Kidney (tissue), 22 donors: ENCODE data around the gene FGF12. TPM values are rescaled to one million over a fixed set of nuclear protein-coding genes. Genes with fewer than 3 reads are reported as not detected.
A peak's percentile ranks its signal among the peaks of the same experiment; 100 is the strongest.
"Not testable (repeated sequence)": the region's sequence is repeated elsewhere in the genome, so short reads cannot be mapped to it uniquely, and the experiment has no call there.

Experiments
- DNase-seq, 5 donors: peaks; one replicate each; pipeline ENCODE4 v3.0.0-alpha.2; 2013 to 2020
- FAIRE-seq: peaks from 2 replicates; lab custom pipeline; 2012; peaks lifted over from hg19 to GRCh38; lab: Jason Lieb, UNC
- H3K27ac ChIP-seq, 2 donors: one replicate each; pipeline ENCODE4 v1.7.0; 2013; ENCODE audit warnings: low read depth in 2 of 2, low read length in 2 of 2, inconsistent platforms in 1 of 2
- H3K27me3 ChIP-seq: one replicate; pipeline ENCODE4 v1.7.1; 2013; ENCODE audit warnings: low read length, inconsistent platforms; ENCODE audit not compliant: control insufficient read depth, insufficient read depth
- H3K36me3 ChIP-seq, 3 donors: one replicate each; pipeline versions ENCODE4 v1.7.0 to v1.7.1; 2013; ENCODE audit warnings: low read length in 3 of 3, control low read depth in 1 of 3, inconsistent platforms in 1 of 3; ENCODE audit not compliant: insufficient read depth in 3 of 3, control insufficient read depth in 2 of 3
- H3K4me1 ChIP-seq, 3 donors: one replicate each; pipeline versions ENCODE4 v1.7.0 to v1.7.1; 2013; ENCODE audit warnings: low read length in 3 of 3, inconsistent platforms in 1 of 3, low read depth in 1 of 3; ENCODE audit not compliant: control insufficient read depth in 2 of 3, insufficient read depth in 2 of 3
- H3K4me3 ChIP-seq, 3 donors: one replicate each; pipeline versions ENCODE4 v1.7.0 to v1.8.1; 2013; ENCODE audit warnings: low read length in 3 of 3, control low read depth in 1 of 3, inconsistent platforms in 1 of 3
- H3K9ac ChIP-seq, 3 donors: one replicate each; pipeline versions ENCODE4 v1.7.0 to v1.7.1; 2013; ENCODE audit warnings: low read length in 3 of 3, control low read depth in 1 of 3, inconsistent platforms in 1 of 3
- H3K9me3 ChIP-seq, 3 donors: one replicate each; pipeline versions ENCODE4 v1.7.0 to v1.7.1; 2013; ENCODE audit warnings: low read length in 3 of 3, control low read depth in 1 of 3, inconsistent platforms in 1 of 3; ENCODE audit not compliant: control insufficient read depth in 2 of 3, insufficient read depth in 1 of 3
- CTCF ChIP-seq: IDR thresholded peaks from 3 replicates; pipeline ENCODE4 v1.5.1; 2012; ENCODE audit warnings: mild to moderate bottlenecking, moderate library complexity, borderline replicate concordance; ENCODE audit not compliant: insufficient read depth; ENCODE audit errors: extremely low read depth
- intact Hi-C: fragments of 100-400 bp; cut with DNase I; formaldehyde crosslinking; loops from one replicate; pipeline ENCODE4 v1.11.1; 2022
- long read RNA-seq, 10 donors: library from polyadenylated mRNA in 1 of 10; unstranded in 1 of 10; transcript quantifications; one replicate each; pipeline ENCODE4 v2.0.0 and lab custom pipeline, GENCODE V29; 2021 to 2026
- polyA plus RNA-seq: library from polyadenylated mRNA; stranded (reverse); fragments of 350-450 nt; fragmentation: Illumina TruSeq; extraction: RNeasy Lipid Tissue Mini Kit (QIAGEN cat#74804); gene quantifications from one replicate; pipeline ENCODE4 v1.2.3, GENCODE V29; 2014; ENCODE audit warnings: low read depth, low replicate concordance; ENCODE audit not compliant: insufficient read depth
- total RNA-seq: library from RNA; stranded (reverse); fragmentation: NEBNext Ultra II Directional; extraction: Animal tissue kit (Norgen Biotek cat#: 25700); gene quantifications from one replicate; pipeline ENCODE4 v1.2.1, GENCODE V29; 2021
- donor health status: control.
- donor health status: control.
- donor health status: control.
- donor health status: control.
- donor health status: control.
- donor health status: DM: yes; HTN: yes; CAD: no.
- donor health status: Normal renal cell carcinoma (clear cell type).

FGF12 gene
- total RNA-seq (1.8 TPM), polyA plus RNA-seq (3.7 TPM)
- long read RNA-seq, donor 1, partial matches to known transcripts, result 0 of 3 reads
- long read RNA-seq, donor 1, other reads (novel, unspliced or antisense), result 0 of 3 reads
- long read RNA-seq, donor 2, result 0 reads
- long read RNA-seq, donor 3, result 0 reads
- long read RNA-seq, donor 4, partial matches to known transcripts, result 0 of 1 reads
- long read RNA-seq, donor 4, other reads (novel, unspliced or antisense), result 0 of 1 reads
- long read RNA-seq, donor 5, result 0 reads
- long read RNA-seq, donor 6, result 0 reads
- long read RNA-seq, donor 7, partial matches to known transcripts, result 0 of 2 reads
- long read RNA-seq, donor 7, other reads (novel, unspliced or antisense), result 0 of 2 reads
- long read RNA-seq, donor 8, partial matches to known transcripts, result 0 of 1 reads
- long read RNA-seq, donor 8, other reads (novel, unspliced or antisense), result 0 of 1 reads
- long read RNA-seq, donor 9, result 0 reads
- long read RNA-seq, donor 10, partial matches to known transcripts, result 0 of 1 reads
- long read RNA-seq, donor 10, other reads (novel, unspliced or antisense), result 0 of 1 reads

GRCh38 chr3:192727032-192727847, at the start of gene FGF12:
Gene FGF12, minus strand, starts transcription at chr3:192727541.
- no peak within 1 kb of the TSS for H3K27ac ChIP-seq
- intact Hi-C loops, result no loop called here
- no peaks in the 10 kb centered on the region for H3K27me3 ChIP-seq
- no peak within 1 kb of the TSS for H3K9ac ChIP-seq
- H3K4me3 ChIP-seq, result peak within 1 kb of the TSS; percentile 12 to 46 (median 20)
- peak; percentile 80 to 94 (median 93) for DNase-seq
- H3K4me1 ChIP-seq, result peaks cover 0 to 4% (median 0%) of the 10 kb centered on the region in 3 donors
- no peaks in the 10 kb centered on the region for H3K9me3 ChIP-seq
- FAIRE-seq, result no peak
- no peak for TF ChIP-seq CTCF
- H3K36me3 ChIP-seq, result no peaks in the 10 kb centered on the region

DNA sequence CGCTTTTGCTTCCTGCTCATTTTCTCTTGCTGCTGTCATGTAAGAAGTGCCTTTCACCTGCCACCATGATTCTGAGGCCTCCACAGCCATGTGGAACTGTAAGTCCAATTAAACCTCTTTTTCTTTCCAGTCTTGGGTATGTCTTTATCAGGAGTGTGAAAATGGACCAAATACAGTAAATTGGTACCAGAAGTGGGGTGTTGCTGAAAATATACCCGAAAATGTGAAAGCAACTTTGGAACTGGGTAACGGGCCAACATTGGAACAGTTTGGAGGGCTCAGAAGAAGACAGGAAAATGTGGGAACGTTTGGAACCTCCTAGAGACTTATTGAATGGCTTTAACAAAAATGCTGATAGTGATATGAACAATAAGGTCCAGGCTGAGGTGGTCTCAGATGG, 47.0 kb upstream of the FGF12 start:
- DNase-seq, H3K36me3 ChIP-seq, H3K9me3 ChIP-seq, H3K4me3 ChIP-seq, H3K27ac ChIP-seq, H3K27me3 ChIP-seq, FAIRE-seq, H3K4me1 ChIP-seq, intact Hi-C loops, H3K9ac ChIP-seq: not testable (repeated sequence)

GRCh38 chr3:192772240-192772894, 45.0 kb upstream of the FGF12 start:
- peak; percentile 44 for TF ChIP-seq CTCF
- peak in 3 of 5 donors; percentile 28 to 40 (median 32) for DNase-seq
- intact Hi-C loops, result no loop called here
- no peaks in the 10 kb centered on the region for H3K4me1 ChIP-seq
- peaks cover 0 to 3% (median 0%) of the 10 kb centered on the region in 3 donors for H3K9me3 ChIP-seq
- no peaks in the 10 kb centered on the region for H3K36me3 ChIP-seq
- no peak overlapping the region for H3K4me3 ChIP-seq
- no peak overlapping the region for H3K9ac ChIP-seq
- no peak for FAIRE-seq
- H3K27me3 ChIP-seq, result no peaks in the 10 kb centered on the region
- H3K27ac ChIP-seq, result no peak overlapping the region
